Activated B cell treated with CpG ODN at 0.5 μM for 24 hours (primary cell): ENCODE results near the gene LUZP2. TPM values are rescaled to one million over a fixed set of nuclear protein-coding genes. Genes with fewer than 3 reads are reported as not detected.

Experiments used
- ATAC-seq: fragments of 200-7000 bp; cut with Tn5 transposase; one replicate; pipeline ENCODE4 v1.10.0; 2021; ENCODE audit warnings: low read depth, mild to moderate bottlenecking, moderate library complexity
- CTCF ChIA-PET: fragments of 350-600 bp; sonication (Branson Sonifier 250); formaldehyde crosslinking; loops from one replicate; lab custom pipeline; 2021; ENCODE audit warnings: antibody characterized with exemption; lab: Charles Lee
- POLR2A ChIA-PET: fragments of 350-600 bp; sonication (Branson Sonifier 250); formaldehyde crosslinking; loops from one replicate; lab custom pipeline; 2021; ENCODE audit warnings: antibody characterized with exemption; lab: Charles Lee
- DNase-seq: peaks from one replicate; pipeline ENCODE4 v3.0.0; 2022
- H3K27ac Mint-ChIP-seq: one replicate; pipeline ENCODE4 v1.8.0; 2020; ENCODE audit warnings: mixed read lengths
- H3K27me3 Mint-ChIP-seq: one replicate; pipeline ENCODE4 v1.8.0; 2021; ENCODE audit warnings: mixed read lengths
- H3K36me3 Mint-ChIP-seq: one replicate; pipeline ENCODE4 v1.8.0; 2021; ENCODE audit warnings: low read depth, mixed read lengths
- H3K4me1 Mint-ChIP-seq: one replicate; pipeline ENCODE4 v1.8.0; 2021; ENCODE audit warnings: mixed read lengths
- H3K4me3 Mint-ChIP-seq: one replicate; pipeline ENCODE4 v1.8.0; 2020; ENCODE audit warnings: mild to moderate bottlenecking, mixed read lengths
- H3K9me3 Mint-ChIP-seq: one replicate; pipeline ENCODE4 v1.8.0; 2020; ENCODE audit warnings: mixed read lengths
- CTCF ChIP-seq: fragments of 200-600 bp; IDR thresholded peaks from one replicate; pipeline ENCODE4 v1.8.0; 2022; ENCODE audit warnings: antibody characterized with exemption, mild to moderate bottlenecking
- intact Hi-C: fragments of 100-400 bp; cut with micrococcal nuclease; formaldehyde crosslinking; loops from one replicate; pipeline ENCODE4 v1.15.1; 2024
- total RNA-seq: library from RNA; stranded (reverse); gene quantifications from 2 replicates; pipeline ENCODE4 v1.2.3, GENCODE V29; 2022

The LUZP2 gene
- total RNA-seq, 1 donor from 2014 or later, result not detected

GRCh38 chr11:24574461-24574860 lies 77.6 kb downstream of the LUZP2 start:
- no peak overlapping the region for H3K27ac Mint-ChIP-seq
- intact Hi-C loops, result no loop called here
- H3K27me3 Mint-ChIP-seq, result no peaks in the 10 kb centered on the region
- no peaks in the 10 kb centered on the region for H3K9me3 Mint-ChIP-seq
- no peaks in the 10 kb centered on the region for H3K4me1 Mint-ChIP-seq
- no peaks in the 10 kb centered on the region for H3K36me3 Mint-ChIP-seq
- H3K4me3 Mint-ChIP-seq, result no peak overlapping the region
- no peak for TF ChIP-seq CTCF
- DNase-seq (no peak), ATAC-seq (no peak)
- CTCF ChIA-PET, result no interaction called here
- POLR2A ChIA-PET, result no interaction called here

- ATAC-seq (no peak), DNase-seq (no peak)
- CTCF ChIA-PET, result no interaction called here
- intact Hi-C loops, result no loop called here
- Mint-ChIP-seq H3K27me3 (no peaks in the 10 kb centered on the region), H3K4me3 (no peak overlapping the region), H3K9me3 (no peaks in the 10 kb centered on the region), H3K27ac (no peak overlapping the region), H3K36me3 (no peaks in the 10 kb centered on the region), H3K4me1 (no peaks in the 10 kb centered on the region)
- no peak for TF ChIP-seq CTCF
- POLR2A ChIA-PET, result no interaction called here
These were observed 78.5 kb downstream of the LUZP2 start for GRCh38 chr11:24575392-24575791.

- H3K9me3 Mint-ChIP-seq, result no peaks in the 10 kb centered on the region
- ChIA-PET CTCF (no interaction called here), POLR2A (no interaction called here)
- ATAC-seq (no peak), DNase-seq (no peak)
- no peak overlapping the region for H3K4me3 Mint-ChIP-seq
- H3K27ac Mint-ChIP-seq, result no peak overlapping the region
- no peak for TF ChIP-seq CTCF
- no peaks in the 10 kb centered on the region for H3K36me3 Mint-ChIP-seq
- no peaks in the 10 kb centered on the region for H3K4me1 Mint-ChIP-seq
- intact Hi-C loops, result no loop called here
- no peaks in the 10 kb centered on the region for H3K27me3 Mint-ChIP-seq
These were observed 88.3 kb downstream of the LUZP2 start for GRCh38 chr11:24585192-24585591.

- CTCF ChIA-PET, result no interaction called here
These were observed 90.8 kb downstream of the LUZP2 start for GRCh38 chr11:24587635-24588034.

GRCh38 chr11:24588081-24588480 lies 91.2 kb downstream of the LUZP2 start:
- DNase-seq (no peak), ATAC-seq (no peak)
- ChIA-PET CTCF (no interaction called here), POLR2A (no interaction called here)
- Mint-ChIP-seq H3K27me3 (no peaks in the 10 kb centered on the region), H3K4me1 (no peaks in the 10 kb centered on the region), H3K27ac (no peak overlapping the region), H3K36me3 (no peaks in the 10 kb centered on the region), H3K4me3 (no peak overlapping the region), H3K9me3 (no peaks in the 10 kb centered on the region)
- intact Hi-C loops, result no loop called here
- no peak for TF ChIP-seq CTCF

More at GRCh38 chr11:24587635-24588034, 90.8 kb downstream of the LUZP2 start:
- intact Hi-C loops, result no loop called here
- Mint-ChIP-seq H3K36me3 (no peaks in the 10 kb centered on the region), H3K4me3 (no peak overlapping the region), H3K27ac (no peak overlapping the region), H3K4me1 (no peaks in the 10 kb centered on the region), H3K27me3 (no peaks in the 10 kb centered on the region), H3K9me3 (no peaks in the 10 kb centered on the region)
- POLR2A ChIA-PET, result no interaction called here
- ATAC-seq (no peak), DNase-seq (no peak)
- no peak for TF ChIP-seq CTCF
